ENCODE data around the gene MAB21L3. TPM values are rescaled to one million over a fixed set of nuclear protein-coding genes. Genes with fewer than 3 reads are reported as not detected.

Gene MAB21L3
- total RNA-seq, 2 experiments from 2014 or later = not detected

DNA sequence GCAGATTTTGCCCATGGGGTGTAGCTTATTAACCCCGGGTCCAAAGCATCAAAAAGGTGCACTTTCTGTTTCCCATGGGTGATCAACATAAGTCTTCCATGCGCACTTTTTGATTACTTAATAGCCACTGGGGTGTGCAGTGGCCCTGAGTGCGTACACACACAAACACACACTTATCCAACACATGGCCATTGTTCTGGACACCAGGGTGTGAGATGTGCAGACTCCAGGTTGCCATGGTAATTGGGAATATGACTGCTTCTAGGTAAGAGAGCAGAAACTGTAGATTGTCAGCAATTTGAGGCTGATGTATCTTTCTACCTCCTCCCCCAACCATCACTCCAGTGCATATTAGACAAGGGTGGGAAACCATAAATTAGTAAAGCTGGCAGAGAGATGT is 68.8 kb downstream of the MAB21L3 start:
- intact Hi-C loops (cut with DNase I, micrococcal nuclease) = no loop called here
- no peaks in the 10 kb centered on the region for H3K9me3 Mint-ChIP-seq
- no peaks in the 10 kb centered on the region for H3K36me3 Mint-ChIP-seq (ENCODE audit: low read depth)
- DNase-seq = no peak
- H3K4me3 Mint-ChIP-seq = no peak overlapping the region
- H3K27me3 ChIP-seq (ENCODE audit: control insufficient read depth in 1 of 2, insufficient read depth in 2 of 2, low read length in 2 of 2) = no peaks in the 10 kb centered on the region
- TF ChIP-seq, protein P1, sequence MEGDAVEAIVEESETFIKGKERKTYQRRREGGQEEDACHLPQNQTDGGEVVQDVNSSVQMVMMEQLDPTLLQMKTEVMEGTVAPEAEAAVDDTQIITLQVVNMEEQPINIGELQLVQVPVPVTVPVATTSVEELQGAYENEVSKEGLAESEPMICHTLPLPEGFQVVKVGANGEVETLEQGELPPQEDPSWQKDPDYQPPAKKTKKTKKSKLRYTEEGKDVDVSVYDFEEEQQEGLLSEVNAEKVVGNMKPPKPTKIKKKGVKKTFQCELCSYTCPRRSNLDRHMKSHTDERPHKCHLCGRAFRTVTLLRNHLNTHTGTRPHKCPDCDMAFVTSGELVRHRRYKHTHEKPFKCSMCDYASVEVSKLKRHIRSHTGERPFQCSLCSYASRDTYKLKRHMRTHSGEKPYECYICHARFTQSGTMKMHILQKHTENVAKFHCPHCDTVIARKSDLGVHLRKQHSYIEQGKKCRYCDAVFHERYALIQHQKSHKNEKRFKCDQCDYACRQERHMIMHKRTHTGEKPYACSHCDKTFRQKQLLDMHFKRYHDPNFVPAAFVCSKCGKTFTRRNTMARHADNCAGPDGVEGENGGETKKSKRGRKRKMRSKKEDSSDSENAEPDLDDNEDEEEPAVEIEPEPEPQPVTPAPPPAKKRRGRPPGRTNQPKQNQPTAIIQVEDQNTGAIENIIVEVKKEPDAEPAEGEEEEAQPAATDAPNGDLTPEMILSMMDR (IDR thresholded peaks at IDR 0.05) = no peak
- no peaks in the 10 kb centered on the region for H3K4me1 ChIP-seq (ENCODE audit: insufficient read depth, low read length)
- ChIA-PET POLR2A (no interaction called here), CTCF (no interaction called here)
- H3K27ac Mint-ChIP-seq = no peak overlapping the region
- H3K4me3 ChIP-seq (ENCODE audit: low read length) = no peak overlapping the region
- H3K27ac ChIP-seq (ENCODE audit: low read depth in 1 of 2, low read length in 2 of 2) = no peak overlapping the region
- ATAC-seq (ENCODE audit: poor library complexity) = no peak
- no peaks in the 10 kb centered on the region for H3K36me3 ChIP-seq (ENCODE audit: insufficient read depth, low read length)
- no peaks in the 10 kb centered on the region for H3K4me1 Mint-ChIP-seq (ENCODE audit: low read depth)
- H3K9me3 ChIP-seq (ENCODE audit: control insufficient read depth in 1 of 2, insufficient read depth in 1 of 2, low read length in 2 of 2) = no peaks in the 10 kb centered on the region
- H3K27me3 Mint-ChIP-seq = peaks cover 7% of the 10 kb centered on the region

DNA sequence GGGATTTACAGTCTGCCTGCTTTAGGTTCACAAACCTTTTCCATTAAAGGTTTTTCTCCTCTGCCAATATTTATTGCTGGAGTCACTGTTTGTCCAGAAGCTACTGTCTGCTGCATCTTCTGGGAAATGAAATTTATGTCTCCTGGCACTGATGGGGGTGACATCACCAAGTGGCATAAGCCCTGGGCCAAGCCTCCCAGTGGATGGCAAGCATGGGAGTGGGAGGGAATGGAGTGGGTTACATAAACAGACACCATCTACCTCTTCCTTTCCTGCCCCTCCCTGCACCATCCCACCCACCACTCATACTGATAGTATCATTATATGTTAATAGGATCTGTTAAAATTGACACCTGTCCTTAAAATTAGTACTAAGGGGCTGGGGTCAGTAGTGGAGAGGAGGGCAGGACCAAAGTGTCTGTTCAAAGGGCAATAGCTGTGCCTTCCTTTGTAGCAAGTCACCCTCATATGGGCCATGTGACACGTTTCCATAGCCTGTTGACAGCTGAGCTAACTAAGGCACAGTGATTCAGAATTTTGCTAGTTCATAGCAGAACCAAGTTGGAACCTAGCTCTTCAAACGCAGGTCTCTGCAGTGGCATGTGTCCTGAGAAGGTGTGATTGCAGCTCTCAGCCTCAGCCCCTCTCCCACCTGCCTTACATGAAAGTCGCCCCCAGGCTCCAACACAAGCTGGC is 71.0 kb downstream of the MAB21L3 start:
- POLR2A ChIA-PET = no interaction called here
- Histone ChIP-seq H3K27ac (ENCODE audit: low read depth in 1 of 2, low read length in 2 of 2) (no peak overlapping the region), H3K27me3 (ENCODE audit: control insufficient read depth in 1 of 2, insufficient read depth in 2 of 2, low read length in 2 of 2) (no peaks in the 10 kb centered on the region), H3K4me1 (ENCODE audit: insufficient read depth, low read length) (no peaks in the 10 kb centered on the region), H3K9me3 (ENCODE audit: control insufficient read depth in 1 of 2, insufficient read depth in 1 of 2, low read length in 2 of 2) (no peaks in the 10 kb centered on the region), H3K4me3 (ENCODE audit: low read length) (no peak overlapping the region), H3K36me3 (ENCODE audit: insufficient read depth, low read length) (no peaks in the 10 kb centered on the region)
- Mint-ChIP-seq H3K4me1 (ENCODE audit: low read depth) (no peaks in the 10 kb centered on the region), H3K4me3 (no peak overlapping the region), H3K27ac (no peak overlapping the region), H3K9me3 (no peaks in the 10 kb centered on the region), H3K36me3 (ENCODE audit: low read depth) (no peaks in the 10 kb centered on the region), H3K27me3 (peaks cover 7% of the 10 kb centered on the region)
- TF ChIP-seq, protein P1 (IDR thresholded peaks at IDR 0.05) = no peak
- ATAC-seq (ENCODE audit: poor library complexity) = no peak
- no peak for DNase-seq
- intact Hi-C loops (cut with DNase I, micrococcal nuclease) = no loop called here
- CTCF ChIA-PET = no interaction called here

Other genes with a start within 250 kb of the MAB21L3 start
- gene SLC22A15, start 134.9 kb upstream of the MAB21L3 start, total RNA-seq = under 1 TPM; 0.08 to 0.22 TPM

All from CD4-positive, alpha-beta T cell (primary cell).